ENCODE measurements around the gene VMO1.

DNA sequence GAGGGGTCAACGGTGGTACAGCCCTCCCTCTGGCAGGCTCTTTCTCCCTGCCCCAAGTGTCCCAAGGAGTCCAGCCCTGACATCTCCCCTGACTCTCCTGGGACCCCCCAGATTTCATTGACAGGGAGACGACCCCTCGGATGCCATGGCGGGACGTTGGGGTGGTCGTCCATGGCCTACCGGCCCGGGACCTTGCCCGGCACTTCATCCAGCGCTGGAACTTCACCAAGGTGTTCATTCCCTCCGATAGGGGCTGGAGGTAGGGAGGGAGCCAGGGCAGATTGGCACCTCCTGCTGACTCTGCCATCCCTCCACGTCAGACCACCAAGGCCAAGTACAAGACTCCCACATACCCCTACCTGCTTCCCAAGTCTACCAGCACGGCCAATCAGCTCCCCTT lies 30.7 kb upstream of the VMO1 start:
- TF ChIP-seq, protein P1, sequence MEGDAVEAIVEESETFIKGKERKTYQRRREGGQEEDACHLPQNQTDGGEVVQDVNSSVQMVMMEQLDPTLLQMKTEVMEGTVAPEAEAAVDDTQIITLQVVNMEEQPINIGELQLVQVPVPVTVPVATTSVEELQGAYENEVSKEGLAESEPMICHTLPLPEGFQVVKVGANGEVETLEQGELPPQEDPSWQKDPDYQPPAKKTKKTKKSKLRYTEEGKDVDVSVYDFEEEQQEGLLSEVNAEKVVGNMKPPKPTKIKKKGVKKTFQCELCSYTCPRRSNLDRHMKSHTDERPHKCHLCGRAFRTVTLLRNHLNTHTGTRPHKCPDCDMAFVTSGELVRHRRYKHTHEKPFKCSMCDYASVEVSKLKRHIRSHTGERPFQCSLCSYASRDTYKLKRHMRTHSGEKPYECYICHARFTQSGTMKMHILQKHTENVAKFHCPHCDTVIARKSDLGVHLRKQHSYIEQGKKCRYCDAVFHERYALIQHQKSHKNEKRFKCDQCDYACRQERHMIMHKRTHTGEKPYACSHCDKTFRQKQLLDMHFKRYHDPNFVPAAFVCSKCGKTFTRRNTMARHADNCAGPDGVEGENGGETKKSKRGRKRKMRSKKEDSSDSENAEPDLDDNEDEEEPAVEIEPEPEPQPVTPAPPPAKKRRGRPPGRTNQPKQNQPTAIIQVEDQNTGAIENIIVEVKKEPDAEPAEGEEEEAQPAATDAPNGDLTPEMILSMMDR (IDR thresholded peaks at IDR 0.05) = no peak
- no peak for TF ChIP-seq ZNF416 (CRISPR knock-in tag; IDR thresholded peaks at IDR 0.05)
- TF ChIP-seq RELA (CRISPR knock-in tag; IDR thresholded peaks at IDR 0.05; ENCODE audit: borderline replicate concordance) = no peak
- TF ChIP-seq, protein P2, sequence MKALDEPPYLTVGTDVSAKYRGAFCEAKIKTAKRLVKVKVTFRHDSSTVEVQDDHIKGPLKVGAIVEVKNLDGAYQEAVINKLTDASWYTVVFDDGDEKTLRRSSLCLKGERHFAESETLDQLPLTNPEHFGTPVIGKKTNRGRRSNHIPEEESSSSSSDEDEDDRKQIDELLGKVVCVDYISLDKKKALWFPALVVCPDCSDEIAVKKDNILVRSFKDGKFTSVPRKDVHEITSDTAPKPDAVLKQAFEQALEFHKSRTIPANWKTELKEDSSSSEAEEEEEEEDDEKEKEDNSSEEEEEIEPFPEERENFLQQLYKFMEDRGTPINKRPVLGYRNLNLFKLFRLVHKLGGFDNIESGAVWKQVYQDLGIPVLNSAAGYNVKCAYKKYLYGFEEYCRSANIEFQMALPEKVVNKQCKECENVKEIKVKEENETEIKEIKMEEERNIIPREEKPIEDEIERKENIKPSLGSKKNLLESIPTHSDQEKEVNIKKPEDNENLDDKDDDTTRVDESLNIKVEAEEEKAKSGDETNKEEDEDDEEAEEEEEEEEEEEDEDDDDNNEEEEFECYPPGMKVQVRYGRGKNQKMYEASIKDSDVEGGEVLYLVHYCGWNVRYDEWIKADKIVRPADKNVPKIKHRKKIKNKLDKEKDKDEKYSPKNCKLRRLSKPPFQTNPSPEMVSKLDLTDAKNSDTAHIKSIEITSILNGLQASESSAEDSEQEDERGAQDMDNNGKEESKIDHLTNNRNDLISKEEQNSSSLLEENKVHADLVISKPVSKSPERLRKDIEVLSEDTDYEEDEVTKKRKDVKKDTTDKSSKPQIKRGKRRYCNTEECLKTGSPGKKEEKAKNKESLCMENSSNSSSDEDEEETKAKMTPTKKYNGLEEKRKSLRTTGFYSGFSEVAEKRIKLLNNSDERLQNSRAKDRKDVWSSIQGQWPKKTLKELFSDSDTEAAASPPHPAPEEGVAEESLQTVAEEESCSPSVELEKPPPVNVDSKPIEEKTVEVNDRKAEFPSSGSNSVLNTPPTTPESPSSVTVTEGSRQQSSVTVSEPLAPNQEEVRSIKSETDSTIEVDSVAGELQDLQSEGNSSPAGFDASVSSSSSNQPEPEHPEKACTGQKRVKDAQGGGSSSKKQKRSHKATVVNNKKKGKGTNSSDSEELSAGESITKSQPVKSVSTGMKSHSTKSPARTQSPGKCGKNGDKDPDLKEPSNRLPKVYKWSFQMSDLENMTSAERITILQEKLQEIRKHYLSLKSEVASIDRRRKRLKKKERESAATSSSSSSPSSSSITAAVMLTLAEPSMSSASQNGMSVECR (CRISPR knock-in tag; IDR thresholded peaks at IDR 0.05; ENCODE audit: borderline replicate concordance) = no peak
- TF ChIP-seq, protein P3, sequence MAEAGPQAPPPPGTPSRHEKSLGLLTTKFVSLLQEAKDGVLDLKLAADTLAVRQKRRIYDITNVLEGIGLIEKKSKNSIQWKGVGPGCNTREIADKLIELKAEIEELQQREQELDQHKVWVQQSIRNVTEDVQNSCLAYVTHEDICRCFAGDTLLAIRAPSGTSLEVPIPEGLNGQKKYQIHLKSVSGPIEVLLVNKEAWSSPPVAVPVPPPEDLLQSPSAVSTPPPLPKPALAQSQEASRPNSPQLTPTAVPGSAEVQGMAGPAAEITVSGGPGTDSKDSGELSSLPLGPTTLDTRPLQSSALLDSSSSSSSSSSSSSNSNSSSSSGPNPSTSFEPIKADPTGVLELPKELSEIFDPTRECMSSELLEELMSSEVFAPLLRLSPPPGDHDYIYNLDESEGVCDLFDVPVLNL (CRISPR knock-in tag; IDR thresholded peaks at IDR 0.05; ENCODE audit: borderline replicate concordance, low read depth) = no peak
- TF ChIP-seq CREB1 (CRISPR knock-in tag; IDR thresholded peaks at IDR 0.05) = no peak
- no peak for TF ChIP-seq GRHL2 (CRISPR knock-in tag; IDR thresholded peaks at IDR 0.05; ENCODE audit: insufficient replicate concordance, severe bottlenecking)
- no peak for TF ChIP-seq ATF3 (CRISPR knock-in tag; conservative IDR thresholded peaks at IDR 0.05)
- no peak for TF ChIP-seq MAX (CRISPR knock-in tag; IDR thresholded peaks at IDR 0.05)
